ENCODE data around the gene SLC7A10. TPM values are rescaled to one million over a fixed set of nuclear protein-coding genes. Genes with fewer than 3 reads are reported as not detected.
"Not testable (repeated sequence)": the region's sequence is repeated elsewhere in the genome, so short reads cannot be mapped to it uniquely, and the experiment has no call there.

SLC7A10 gene
- total RNA-seq, 1 experiment from 2014 or later, result 1.1 TPM

- intact Hi-C loops (cut with micrococcal nuclease; ENCODE audit: unreplicated experiment) (no loop called here), in situ Hi-C loops (cut with HindIII; ENCODE audit: low pct_unique_long_range_greater_than_20kb, low sequenced_read_pairs) (no loop called here)
- TF ChIP-seq SIN3A (IDR thresholded peaks at IDR 0.05; ENCODE audit: borderline replicate concordance, insufficient read depth, low read depth, low read length) (no peak), POLR2AphosphoS5 (IDR thresholded peaks at IDR 0.05; ENCODE audit: low read depth, low read length) (no peak), TCF7L2 (IDR thresholded peaks at IDR 0.05; ENCODE audit: low read depth, low read length) (no peak), REST (IDR thresholded peaks at IDR 0.05; ENCODE audit: insufficient read depth in 1 of 2, low read depth in 2 of 2, low read length in 1 of 2) (no peak)
- DNase-seq (ENCODE audit: low read depth, low spot score) (no peak), ATAC-seq (no peak)
- Histone ChIP-seq H3K27ac (ENCODE audit: low read length) (no peak overlapping the region), H3K9me3 (ENCODE audit: control insufficient read depth, insufficient read depth, low read depth, low read length) (no peaks in the 10 kb centered on the region), H3K4me1 (ENCODE audit: control insufficient read depth, insufficient read depth, low read length) (peaks cover 14% of the 10 kb centered on the region), H3K4me3 (ENCODE audit: low read depth in 2 of 2, low read length in 2 of 2) (no peak overlapping the region), H3K27me3 (ENCODE audit: control insufficient read depth, insufficient read depth, low read length) (no peaks in the 10 kb centered on the region), H3K36me3 (ENCODE audit: control insufficient read depth, insufficient read depth, low read length) (no peaks in the 10 kb centered on the region; the same call in 1 of the 2 replicates)
- ChIA-PET CTCF (interaction anchor here (0.6 kb wide), 1 partner anchor 9 kb away, joined by 4 read pairs; no protein-coding TSS in a partner anchor), POLR2A (no interaction called here)
- BruUV-seq (replicated peaks), result no TSS peak
These were observed 34.1 kb downstream of the SLC7A10 start for GRCh38 chr19:33191501-33191900.

GRCh38 chr19:33191092-33191491 lies 34.6 kb downstream of the SLC7A10 start:
- POLR2A ChIA-PET, CTCF ChIA-PET: not testable (repeated sequence)

GRCh38 chr19:33189453-33189852 lies 36.2 kb downstream of the SLC7A10 start:
- intact Hi-C loops (cut with micrococcal nuclease; ENCODE audit: unreplicated experiment), result no loop called here
- ChIA-PET POLR2A (no interaction called here), CTCF (no interaction called here)
- TF ChIP-seq TCF7L2 (IDR thresholded peaks at IDR 0.05; ENCODE audit: low read depth, low read length) (no peak), REST (IDR thresholded peaks at IDR 0.05; ENCODE audit: insufficient read depth in 1 of 2, low read depth in 2 of 2, low read length in 1 of 2) (no peak), POLR2AphosphoS5 (IDR thresholded peaks at IDR 0.05; ENCODE audit: low read depth, low read length) (no peak), CTCF (IDR thresholded peaks at IDR 0.05) (no peak), SIN3A (IDR thresholded peaks at IDR 0.05; ENCODE audit: borderline replicate concordance, insufficient read depth, low read depth, low read length) (no peak)
- Histone ChIP-seq H3K9me3 (ENCODE audit: control insufficient read depth, insufficient read depth, low read depth, low read length) (no peaks in the 10 kb centered on the region), H3K4me3 (ENCODE audit: low read depth in 2 of 2, low read length in 2 of 2) (no peak overlapping the region), H3K36me3 (ENCODE audit: control insufficient read depth, insufficient read depth, low read length) (no peaks in the 10 kb centered on the region), H3K4me1 (ENCODE audit: control insufficient read depth, insufficient read depth, low read length) (peaks cover 7% of the 10 kb centered on the region), H3K27ac (ENCODE audit: low read length) (no peak overlapping the region), H3K27me3 (ENCODE audit: control insufficient read depth, insufficient read depth, low read length) (no peaks in the 10 kb centered on the region)
- ATAC-seq (no peak), DNase-seq (ENCODE audit: low read depth, low spot score) (no peak)
- in situ Hi-C loops (cut with HindIII; ENCODE audit: low pct_unique_long_range_greater_than_20kb, low sequenced_read_pairs), result no loop called here
- no TSS peak for BruUV-seq (replicated peaks)

More at GRCh38 chr19:33191092-33191491, 34.6 kb downstream of the SLC7A10 start:
- DNase-seq (ENCODE audit: low read depth, low spot score); H3K4me3 ChIP-seq (ENCODE audit: low read depth in 2 of 2, low read length in 2 of 2); H3K9me3 ChIP-seq (ENCODE audit: control insufficient read depth, insufficient read depth, low read depth, low read length); H3K27me3 ChIP-seq (ENCODE audit: control insufficient read depth, insufficient read depth, low read length); ATAC-seq; H3K27ac ChIP-seq (ENCODE audit: low read length); in situ Hi-C loops (cut with HindIII; ENCODE audit: low pct_unique_long_range_greater_than_20kb, low sequenced_read_pairs); BruUV-seq (replicated peaks); intact Hi-C loops (cut with micrococcal nuclease; ENCODE audit: unreplicated experiment); H3K36me3 ChIP-seq (ENCODE audit: control insufficient read depth, insufficient read depth, low read length): not testable (repeated sequence)
- H3K4me1 ChIP-seq (ENCODE audit: control insufficient read depth, insufficient read depth, low read length), result peaks cover 14% of the 10 kb centered on the region

All from Panc1 (cell line).